Ovary (tissue), 3 donors: ENCODE measurements around the gene PRKG2.

ENCODE experiments used
- CTCF ChIP-seq, 3 donors: fragments of 450-650 bp in 2 of 3; fragments of 200-600 bp in 1 of 3; IDR thresholded peaks; one replicate each; pipeline versions ENCODE4 v1.5.1 to v1.8.0; 2016 to 2022; ENCODE audit warnings: antibody characterized with exemption in 3 of 3, mild to moderate bottlenecking in 1 of 3
- EP300 ChIP-seq: sonication (generic); formaldehyde crosslinking; IDR thresholded peaks from one replicate; pipeline ENCODE4 v1.6.1; 2017; ENCODE audit warnings: antibody characterized with exemption
- POLR2A ChIP-seq: fragments of 450-650 bp; IDR thresholded peaks from one replicate; pipeline ENCODE4 v1.6.1; 2017; ENCODE audit warnings: antibody characterized with exemption, mild to moderate bottlenecking, moderate library complexity
- donor health status: DM: no; HTN: no; CAD: no.

DNA sequence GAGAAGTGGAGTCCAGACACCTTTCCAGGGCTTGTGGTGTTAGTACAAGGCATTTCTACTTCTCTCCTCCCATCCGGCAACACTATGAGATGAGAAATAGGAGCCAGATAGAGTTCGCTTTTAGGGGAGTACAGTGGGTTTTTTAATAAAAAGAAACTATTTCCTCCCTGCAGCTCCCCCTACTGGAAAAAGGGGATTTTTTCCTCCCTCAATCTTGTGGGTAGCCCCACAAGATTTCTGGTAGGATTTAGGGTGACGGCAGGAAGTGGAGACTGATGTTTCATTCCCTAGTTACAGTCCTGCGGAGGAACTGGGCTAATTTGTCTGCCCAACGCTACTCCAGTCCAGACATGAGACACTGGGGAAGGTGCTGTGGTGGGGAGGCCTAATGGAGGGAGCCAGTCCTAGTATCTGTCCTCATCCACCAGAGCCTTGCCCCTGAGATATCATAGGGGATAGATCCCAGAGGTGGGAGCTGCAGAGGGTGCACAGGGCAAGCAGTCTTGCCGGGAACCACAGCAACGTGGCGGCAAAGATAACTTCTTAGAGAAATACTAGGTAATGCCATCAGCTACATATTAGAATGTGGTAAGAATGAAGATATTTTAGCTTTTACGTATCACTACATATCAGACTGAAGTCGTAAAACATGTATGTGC lies 45.5 kb upstream of the PRKG2 start:
- no peak for TF ChIP-seq EP300
- no peak for TF ChIP-seq CTCF (IDR thresholded peaks at IDR 0.05)
- TF ChIP-seq POLR2A, result no peak
